ENCODE results near the gene SCAPER.
A peak's percentile ranks its signal among the peaks of the same experiment; 100 is the strongest.

Gene SCAPER

GRCh38 chr15:76360416-76360815, 544.7 kb downstream of the SCAPER start:
- no peak for DNase-seq (ENCODE audit: low read depth)

- no peak for DNase-seq (ENCODE audit: low read depth)
These were observed 546.0 kb downstream of the SCAPER start for GRCh38 chr15:76359152-76359551.

GRCh38 chr15:76358453-76358852, 546.7 kb downstream of the SCAPER start:
- no peak for DNase-seq (ENCODE audit: low read depth)

- no peak for DNase-seq (ENCODE audit: low read depth)
These were observed 550.2 kb downstream of the SCAPER start for GRCh38 chr15:76354823-76355440.

- no peak for DNase-seq (ENCODE audit: low read depth)
These were observed 551.2 kb downstream of the SCAPER start for GRCh38 chr15:76353903-76354302.

GRCh38 chr15:76353023-76353577, 552.0 kb downstream of the SCAPER start:
- no peak for DNase-seq (ENCODE audit: low read depth)

- DNase-seq (ENCODE audit: low read depth) = no peak
These were observed 555.7 kb downstream of the SCAPER start for GRCh38 chr15:76349301-76350070.

GRCh38 chr15:76347482-76348055, 557.6 kb downstream of the SCAPER start:
- DNase-seq (ENCODE audit: low read depth) = no peak

- no peak for DNase-seq (ENCODE audit: low read depth)
These were observed 558.3 kb downstream of the SCAPER start for GRCh38 chr15:76346669-76347481.

GRCh38 chr15:76345880-76346668, 559.1 kb downstream of the SCAPER start:
- DNase-seq (ENCODE audit: low read depth) = no peak

GRCh38 chr15:76345583-76345879, 559.6 kb downstream of the SCAPER start:
- DNase-seq (ENCODE audit: low read depth) = no peak

GRCh38 chr15:76344893-76345582, 560.1 kb downstream of the SCAPER start:
- DNase-seq (ENCODE audit: low read depth) = no peak

GRCh38 chr15:76343313-76343996, 561.7 kb downstream of the SCAPER start:
- no peak for DNase-seq (ENCODE audit: low read depth)

GRCh38 chr15:76342382-76343201, 562.5 kb downstream of the SCAPER start:
- no peak for DNase-seq (ENCODE audit: low read depth)

GRCh38 chr15:76342058-76342381, 563.1 kb downstream of the SCAPER start:
- DNase-seq (ENCODE audit: low read depth) = no peak

GRCh38 chr15:76341366-76342057, 563.6 kb downstream of the SCAPER start:
- no peak for DNase-seq (ENCODE audit: low read depth)

- no peak for DNase-seq (ENCODE audit: low read depth)
These were observed 564.3 kb downstream of the SCAPER start for GRCh38 chr15:76340803-76341365.

GRCh38 chr15:76340198-76340802, 564.8 kb downstream of the SCAPER start:
- DNase-seq (ENCODE audit: low read depth) = peak; percentile 19
